GM23248 (cell line): ENCODE data around the gene SLCO1A2.

Experiments used
- EZH2 ChIP-seq: fragments of 200-600 bp; sonication (generic); IDR thresholded peaks from 2 replicates; pipeline ENCODE4 v1.6.1; 2018; ENCODE audit warnings: antibody characterized with exemption, mild to moderate bottlenecking; ENCODE audit not compliant: insufficient read depth, poor library complexity, severe bottlenecking
- EZH2phosphoT487 ChIP-seq: fragments of 200-600 bp; sonication (generic); IDR thresholded peaks from 2 replicates; pipeline ENCODE4 v1.6.1; 2018; ENCODE audit warnings: antibody characterized with exemption, moderate library complexity, mild to moderate bottlenecking, low read depth; ENCODE audit not compliant: insufficient read depth

GRCh38 chr12:21294176-21294575 is 40.5 kb downstream of the SLCO1A2 start:
- TF ChIP-seq EZH2phosphoT487, result no peak
- TF ChIP-seq EZH2, result no peak
